GM12878 (cell line): ENCODE measurements around the gene TRMT1. TPM values are rescaled to one million over a fixed set of nuclear protein-coding genes. Genes with fewer than 3 reads are reported as not detected.
A peak's percentile ranks its signal among the peaks of the same experiment; 100 is the strongest.

Experiments used
- BCL11A ChIP-seq: IDR thresholded peaks from 2 replicates; pipeline ENCODE4 v1.6.1; 2011; ENCODE audit warnings: low read depth, low read length
- BHLHE40 ChIP-seq, 2 experiments: fragments of 450-650 bp in 1 of 2; IDR thresholded peaks; 2 replicates each; pipeline ENCODE4 v1.6.1; 2011 to 2017; ENCODE audit warnings: low read depth in 2 of 2, borderline replicate concordance in 1 of 2, improper control_type of control experiment in 1 of 2, low read length in 1 of 2, mild to moderate bottlenecking in 1 of 2
- CHD4 ChIP-seq: fragments of 200-600 bp; sonication (generic); IDR thresholded peaks from 2 replicates; pipeline ENCODE4 v1.6.1; 2016; ENCODE audit warnings: mild to moderate bottlenecking
- CREM ChIP-seq: IDR thresholded peaks from 2 replicates; pipeline ENCODE4 v1.6.1; 2014; ENCODE audit warnings: antibody characterized with exemption, low read depth
- EP300 ChIP-seq, 2 experiments: fragments of 150-350 bp in 1 of 2; IDR thresholded peaks; 2 replicates each; pipeline ENCODE4 v1.6.1; 2011 to 2012; ENCODE audit warnings: low read depth in 2 of 2, low read length in 2 of 2, borderline replicate concordance in 1 of 2, improper control_type of control experiment in 1 of 2, inconsistent platforms in 1 of 2; ENCODE audit not compliant: control insufficient read depth in 1 of 2
- FOXM1 ChIP-seq: IDR thresholded peaks from 2 replicates; pipeline ENCODE4 v1.6.1; 2012; ENCODE audit warnings: low read depth, mild to moderate bottlenecking, inconsistent platforms, low read length, moderate library complexity
- IKZF1 ChIP-seq: fragments of 450-650 bp; conservative IDR thresholded peaks from 2 replicates; pipeline ENCODE4 v1.6.1; 2017; ENCODE audit warnings: antibody characterized with exemption, mild to moderate bottlenecking
- IKZF2 ChIP-seq, 2 experiments: fragments of 450-650 bp; IDR thresholded peaks; 2 replicates each; pipeline ENCODE4 v1.6.1; 2017; ENCODE audit warnings: mild to moderate bottlenecking in 2 of 2, moderate library complexity in 2 of 2
- KAT2A ChIP-seq: conservative IDR thresholded peaks from 2 replicates; pipeline ENCODE4 v1.6.1; 2011; ENCODE audit warnings: low read depth, low read length; ENCODE audit not compliant: control insufficient read depth
- KDM1A ChIP-seq: fragments of 200-600 bp; sonication (generic); IDR thresholded peaks from 2 replicates; pipeline ENCODE4 v1.6.1; 2016; ENCODE audit warnings: borderline replicate concordance
- MYC ChIP-seq: IDR thresholded peaks from 2 replicates; pipeline ENCODE4 v1.6.1; 2011; ENCODE audit warnings: mild to moderate bottlenecking, low read length, moderate library complexity, inconsistent platforms; ENCODE audit not compliant: insufficient read depth, insufficient replicate concordance, insufficient read length, severe bottlenecking
- NBN ChIP-seq: fragments of 450-650 bp; IDR thresholded peaks from 2 replicates; pipeline ENCODE4 v1.6.1; 2016
- NFIC ChIP-seq: IDR thresholded peaks from 2 replicates; pipeline ENCODE4 v1.6.1; 2012; ENCODE audit warnings: low read depth, mild to moderate bottlenecking, inconsistent platforms, low read length, moderate library complexity
- RAD51 ChIP-seq: fragments of 450-650 bp; IDR thresholded peaks from 2 replicates; pipeline ENCODE4 v1.6.1; 2016; ENCODE audit warnings: moderate library complexity, mild to moderate bottlenecking, inconsistent platforms
- RB1 ChIP-seq: fragments of 450-650 bp; formaldehyde crosslinking; IDR thresholded peaks from 2 replicates; pipeline ENCODE4 v1.6.1; 2017; ENCODE audit warnings: mild to moderate bottlenecking, borderline replicate concordance
- RCOR1 ChIP-seq: conservative IDR thresholded peaks from 2 replicates; pipeline ENCODE4 v1.6.1; 2012; ENCODE audit warnings: low read depth, low read length, improper control_type of control experiment
- RFX5 ChIP-seq: IDR thresholded peaks from 2 replicates; pipeline ENCODE4 v1.6.1; 2011; ENCODE audit warnings: low read depth, low read length, improper control_type of control experiment
- SREBF2 ChIP-seq: IDR thresholded peaks from 2 replicates; pipeline ENCODE4 v1.6.1; 2012; ENCODE audit warnings: mild to moderate bottlenecking, low read length
- TCF12 ChIP-seq: IDR thresholded peaks from 2 replicates; pipeline ENCODE4 v1.6.1; 2011; ENCODE audit warnings: low read depth, mild to moderate bottlenecking, low read length
- YBX1 ChIP-seq: fragments of 450-650 bp; IDR thresholded peaks from 2 replicates; pipeline ENCODE4 v1.6.1; 2016; ENCODE audit warnings: antibody characterized with exemption
- YY1 ChIP-seq: IDR thresholded peaks from 2 replicates; pipeline ENCODE4 v1.6.1; 2011; ENCODE audit warnings: low read depth, mild to moderate bottlenecking, low read length
- ZNF217 ChIP-seq: fragments of 450-650 bp; IDR thresholded peaks from 2 replicates; pipeline ENCODE4 v1.6.1; 2017; ENCODE audit warnings: antibody characterized with exemption, mild to moderate bottlenecking
- polyA plus RNA-seq, 11 experiments: library from polyadenylated mRNA; depleted of rRNA in 4 of 11; unstranded in 6 of 11; stranded (reverse) in 5 of 11; fragments of >200 nt; fragmentation: Nextera tagmentation in 4 of 11; fragmentation: Illumina TruSeq in 1 of 11; extraction: Ambion mirVana in 4 of 11; extraction: Trizol in 1 of 11; gene quantifications; 1 replicate in 1 of 11; 2 replicates in 10 of 11; pipeline versions ENCODE4 v1.2.1 to v1.2.3, GENCODE V29; 2011 to 2016; ENCODE audit warnings: inconsistent platforms in 2 of 11, missing spikeins in 2 of 11, low read depth in 1 of 11
- total RNA-seq, 4 experiments: library from RNA; depleted of rRNA in 3 of 4; stranded (reverse); fragments of >200 nt in 3 of 4; fragmentation: Illumina TruSeq in 1 of 4; extraction: Trizol in 1 of 4; gene quantifications; 2 replicates each; pipeline versions ENCODE4 v1.2.1 to v1.2.3, GENCODE V29; 2013 to 2021
- TF ChIP-seq, protein P1 (sequence below): fragments of 450-650 bp; IDR thresholded peaks from 2 replicates; pipeline ENCODE4 v1.6.1; 2017; ENCODE audit warnings: mild to moderate bottlenecking, low read depth, inconsistent platforms; ENCODE audit not compliant: poor library complexity, severe bottlenecking
- TF ChIP-seq, protein P2 (sequence below): fragments of 150-350 bp; IDR thresholded peaks from 2 replicates; pipeline ENCODE4 v1.6.1; 2014; ENCODE audit warnings: mild to moderate bottlenecking, low read depth, low read length
- TF ChIP-seq, protein P3 (sequence below): IDR thresholded peaks from 2 replicates; pipeline ENCODE4 v1.6.1; 2011; ENCODE audit warnings: low read depth, low read length, improper control_type of control experiment, borderline replicate concordance

TRMT1 gene
- total and polyA plus RNA-seq, 10 of the 15 experiments (the other 5 are each of a cell fraction or from before 2014, with no cell fraction given): 3.4 to 68.8 (median 34.8) TPM

DNA sequence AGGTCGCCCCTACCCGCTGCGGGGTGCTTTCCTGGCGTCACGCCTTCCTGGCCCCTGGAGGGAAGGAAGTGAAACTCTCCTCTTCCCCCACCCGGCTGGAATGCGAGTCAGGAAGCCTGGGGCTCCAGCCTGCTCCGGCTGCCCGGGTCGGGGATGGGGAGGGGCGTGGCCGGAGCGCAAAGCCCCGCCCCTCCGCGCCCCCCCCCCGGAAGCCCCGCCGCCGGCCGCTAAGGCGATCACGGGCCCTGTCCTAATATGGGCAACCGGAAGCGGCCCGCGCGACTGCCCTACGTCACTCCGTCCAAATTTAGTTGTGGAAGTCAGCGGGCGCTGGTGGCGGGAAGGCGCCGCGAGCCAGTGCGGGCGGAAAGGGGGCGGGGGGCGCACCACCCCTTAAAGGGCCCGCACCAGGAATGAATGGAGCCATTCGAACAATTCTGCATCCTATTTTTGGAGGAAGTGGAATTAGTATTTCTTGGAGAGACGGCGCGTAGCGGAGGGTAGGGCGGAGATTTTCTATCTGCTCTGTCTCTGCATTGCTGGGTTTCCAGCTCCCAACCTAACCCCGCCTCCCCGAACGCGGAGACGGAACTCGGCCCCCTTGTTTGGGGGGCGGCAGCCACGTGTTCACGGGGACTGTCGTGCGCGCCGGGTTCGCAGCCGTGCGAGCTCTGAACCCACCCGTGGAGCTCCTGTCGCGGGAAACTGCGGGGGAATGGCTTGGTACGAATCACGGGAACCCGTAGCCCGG is 35.2 kb upstream of the TRMT1 start (continued):
- TF ChIP-seq MYC (peak; percentile 79), RFX5 (no peak), BCL11A (no peak), FOXM1 (no peak), IKZF2 (IDR thresholded peaks at IDR 0.05) (peak; percentile 92 to 93), RAD51 (peak; percentile 68; the same call in 1 of the 2 replicates), BHLHE40 (IDR thresholded peaks at IDR 0.05; ENCODE audit: borderline replicate concordance in 1 of 2, low read depth in 2 of 2, low read length in 1 of 2) (peak; percentile 66 to 87), YBX1 (no peak), SREBF2 (no peak), CHD4 (no peak), NFIC (no peak), RB1 (peak; percentile 98), EP300 (IDR thresholded peaks at IDR 0.05; ENCODE audit: borderline replicate concordance in 1 of 2, control insufficient read depth in 1 of 2, low read depth in 2 of 2, low read length in 2 of 2) (peak in 1 of 2 experiments; percentile 7; a peak in 1 of 4 replicates), RCOR1 (no peak), ZNF217 (no peak), YY1 (0 out of 2 replicates have a peak, but pooled peaks have one; percentile 5), KDM1A (no peak), NBN (peak; percentile 56; the same call in 1 of the 2 replicates), IKZF1 (peak; percentile 98), CREM (peak; percentile 84), KAT2A (no peak), TCF12 (no peak; the same call in 1 of the 2 replicates)
- TF ChIP-seq, protein P1, sequence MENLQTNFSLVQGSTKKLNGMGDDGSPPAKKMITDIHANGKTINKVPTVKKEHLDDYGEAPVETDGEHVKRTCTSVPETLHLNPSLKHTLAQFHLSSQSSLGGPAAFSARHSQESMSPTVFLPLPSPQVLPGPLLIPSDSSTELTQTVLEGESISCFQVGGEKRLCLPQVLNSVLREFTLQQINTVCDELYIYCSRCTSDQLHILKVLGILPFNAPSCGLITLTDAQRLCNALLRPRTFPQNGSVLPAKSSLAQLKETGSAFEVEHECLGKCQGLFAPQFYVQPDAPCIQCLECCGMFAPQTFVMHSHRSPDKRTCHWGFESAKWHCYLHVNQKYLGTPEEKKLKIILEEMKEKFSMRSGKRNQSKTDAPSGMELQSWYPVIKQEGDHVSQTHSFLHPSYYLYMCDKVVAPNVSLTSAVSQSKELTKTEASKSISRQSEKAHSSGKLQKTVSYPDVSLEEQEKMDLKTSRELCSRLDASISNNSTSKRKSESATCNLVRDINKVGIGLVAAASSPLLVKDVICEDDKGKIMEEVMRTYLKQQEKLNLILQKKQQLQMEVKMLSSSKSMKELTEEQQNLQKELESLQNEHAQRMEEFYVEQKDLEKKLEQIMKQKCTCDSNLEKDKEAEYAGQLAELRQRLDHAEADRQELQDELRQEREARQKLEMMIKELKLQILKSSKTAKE: no peak
- TF ChIP-seq, protein P2, sequence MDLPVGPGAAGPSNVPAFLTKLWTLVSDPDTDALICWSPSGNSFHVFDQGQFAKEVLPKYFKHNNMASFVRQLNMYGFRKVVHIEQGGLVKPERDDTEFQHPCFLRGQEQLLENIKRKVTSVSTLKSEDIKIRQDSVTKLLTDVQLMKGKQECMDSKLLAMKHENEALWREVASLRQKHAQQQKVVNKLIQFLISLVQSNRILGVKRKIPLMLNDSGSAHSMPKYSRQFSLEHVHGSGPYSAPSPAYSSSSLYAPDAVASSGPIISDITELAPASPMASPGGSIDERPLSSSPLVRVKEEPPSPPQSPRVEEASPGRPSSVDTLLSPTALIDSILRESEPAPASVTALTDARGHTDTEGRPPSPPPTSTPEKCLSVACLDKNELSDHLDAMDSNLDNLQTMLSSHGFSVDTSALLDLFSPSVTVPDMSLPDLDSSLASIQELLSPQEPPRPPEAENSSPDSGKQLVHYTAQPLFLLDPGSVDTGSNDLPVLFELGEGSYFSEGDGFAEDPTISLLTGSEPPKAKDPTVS: no peak
- TF ChIP-seq, protein P3, sequence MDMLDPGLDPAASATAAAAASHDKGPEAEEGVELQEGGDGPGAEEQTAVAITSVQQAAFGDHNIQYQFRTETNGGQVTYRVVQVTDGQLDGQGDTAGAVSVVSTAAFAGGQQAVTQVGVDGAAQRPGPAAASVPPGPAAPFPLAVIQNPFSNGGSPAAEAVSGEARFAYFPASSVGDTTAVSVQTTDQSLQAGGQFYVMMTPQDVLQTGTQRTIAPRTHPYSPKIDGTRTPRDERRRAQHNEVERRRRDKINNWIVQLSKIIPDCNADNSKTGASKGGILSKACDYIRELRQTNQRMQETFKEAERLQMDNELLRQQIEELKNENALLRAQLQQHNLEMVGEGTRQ: no peak; the same call in 1 of the 2 replicates
